Stimulated activated naive CD8-positive, alpha-beta T cell treated with anti-CD3 and anti-CD28 coated beads, Interleukin-15, Interleukin-2, amounts not matched to agents 100 ng/mL and 50 ng/mL, for 24 hours (primary cell): ENCODE results near the gene TMEM132D.

Experiments used
- H3K27ac Mint-ChIP-seq: one replicate; pipeline ENCODE4 v1.8.0; 2021; ENCODE audit warnings: mild to moderate bottlenecking, mixed read lengths
- H3K27me3 Mint-ChIP-seq: one replicate; pipeline ENCODE4 v1.8.0; 2021; ENCODE audit warnings: mixed read lengths
- H3K36me3 Mint-ChIP-seq: one replicate; pipeline ENCODE4 v1.8.0; 2021; ENCODE audit warnings: low read depth, mixed read lengths
- H3K4me1 Mint-ChIP-seq: one replicate; pipeline ENCODE4 v1.8.0; 2021; ENCODE audit warnings: low read depth, mixed read lengths
- H3K4me3 Mint-ChIP-seq: one replicate; pipeline ENCODE4 v1.8.0; 2021; ENCODE audit warnings: mild to moderate bottlenecking, mixed read lengths
- H3K9me3 Mint-ChIP-seq: one replicate; pipeline ENCODE4 v1.8.0; 2021; ENCODE audit warnings: mixed read lengths

Gene TMEM132D

DNA sequence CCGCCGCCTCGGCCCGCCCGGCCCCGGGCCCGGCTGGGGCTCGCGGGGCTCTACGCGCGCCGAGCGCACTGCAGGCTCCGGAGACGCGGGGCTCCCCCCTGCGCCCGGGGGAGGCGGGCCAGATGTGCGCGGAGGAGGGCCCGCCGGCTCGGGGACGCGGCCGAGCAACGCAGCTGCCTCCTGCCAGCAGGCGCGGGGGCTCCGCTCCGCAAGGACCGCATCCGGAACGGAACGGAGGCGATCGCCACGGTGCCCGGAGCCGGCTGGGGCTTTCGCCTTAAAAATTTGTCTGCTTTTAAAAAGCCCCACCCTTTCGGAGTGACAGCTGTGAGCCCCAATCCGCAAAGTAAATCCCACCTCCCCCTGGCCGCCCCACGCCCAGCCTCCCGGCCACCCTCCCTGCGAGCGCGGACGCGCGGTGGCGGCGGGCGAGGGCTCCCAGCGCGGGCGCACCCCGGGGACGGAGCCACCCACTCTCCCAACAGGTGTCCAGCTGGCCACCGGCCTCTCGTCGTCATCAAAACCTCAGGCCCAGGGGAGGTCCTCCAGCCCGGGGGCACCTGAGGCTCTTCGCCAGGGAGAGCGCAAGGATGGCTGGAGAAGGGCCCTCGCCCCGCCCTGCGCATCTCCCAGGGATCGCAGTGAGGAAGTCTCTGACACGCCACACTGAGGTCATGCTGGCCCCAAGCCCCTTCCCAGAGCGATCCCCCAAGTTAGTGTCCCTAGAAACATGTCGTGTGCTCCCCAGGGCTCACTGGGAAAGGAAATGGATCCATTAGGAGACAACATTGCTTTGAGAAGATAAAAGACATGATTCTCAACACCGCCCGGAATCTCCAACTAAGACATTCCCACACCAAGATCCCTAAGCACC lies at the start of gene TMEM132D:
Gene TMEM132D (minus strand): TSS at position 70 of the 874 bp plus-strand sequence.
- H3K9me3 Mint-ChIP-seq: no peaks in the 10 kb centered on the region
- H3K27ac Mint-ChIP-seq: no peak within 1 kb of the TSS
- H3K36me3 Mint-ChIP-seq: no peaks in the 10 kb centered on the region
- peaks cover 45% of the 10 kb centered on the region for H3K27me3 Mint-ChIP-seq
- no peaks in the 10 kb centered on the region for H3K4me1 Mint-ChIP-seq
- H3K4me3 Mint-ChIP-seq: no peak within 1 kb of the TSS

GRCh38 chr12:129949651-129950050 lies 45.8 kb upstream of the TMEM132D start:
- H3K27ac Mint-ChIP-seq: no peak overlapping the region
- no peaks in the 10 kb centered on the region for H3K4me1 Mint-ChIP-seq
- H3K27me3 Mint-ChIP-seq: no peaks in the 10 kb centered on the region
- H3K9me3 Mint-ChIP-seq: no peaks in the 10 kb centered on the region
- H3K4me3 Mint-ChIP-seq: no peak overlapping the region
- no peaks in the 10 kb centered on the region for H3K36me3 Mint-ChIP-seq

DNA sequence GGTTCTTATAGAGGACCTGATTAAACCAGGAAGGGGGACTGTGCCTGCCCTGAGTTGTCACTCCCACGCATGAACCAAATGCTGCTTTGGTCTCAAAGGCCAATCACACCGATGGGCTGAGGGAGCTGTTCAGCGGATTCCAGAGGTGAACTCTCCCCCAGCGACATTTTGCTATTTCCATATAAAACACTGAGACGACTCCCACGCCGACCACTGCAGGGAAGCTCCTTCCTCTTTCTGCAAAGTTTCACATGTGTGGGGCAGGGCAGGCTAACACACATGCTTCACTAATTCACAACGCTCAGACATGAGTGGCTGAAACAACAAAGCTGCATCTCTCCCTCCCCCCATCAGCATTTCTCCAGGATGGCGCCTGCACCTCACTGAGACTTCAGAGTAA lies 37.8 kb upstream of the TMEM132D start:
- no peaks in the 10 kb centered on the region for H3K4me1 Mint-ChIP-seq
- H3K36me3 Mint-ChIP-seq: no peaks in the 10 kb centered on the region
- H3K27me3 Mint-ChIP-seq: no peaks in the 10 kb centered on the region
- H3K4me3 Mint-ChIP-seq: no peak overlapping the region
- H3K27ac Mint-ChIP-seq: no peak overlapping the region
- H3K9me3 Mint-ChIP-seq: peaks cover 6% of the 10 kb centered on the region

GRCh38 chr12:129938089-129938488 lies 34.3 kb upstream of the TMEM132D start:
- no peak overlapping the region for H3K4me3 Mint-ChIP-seq

DNA sequence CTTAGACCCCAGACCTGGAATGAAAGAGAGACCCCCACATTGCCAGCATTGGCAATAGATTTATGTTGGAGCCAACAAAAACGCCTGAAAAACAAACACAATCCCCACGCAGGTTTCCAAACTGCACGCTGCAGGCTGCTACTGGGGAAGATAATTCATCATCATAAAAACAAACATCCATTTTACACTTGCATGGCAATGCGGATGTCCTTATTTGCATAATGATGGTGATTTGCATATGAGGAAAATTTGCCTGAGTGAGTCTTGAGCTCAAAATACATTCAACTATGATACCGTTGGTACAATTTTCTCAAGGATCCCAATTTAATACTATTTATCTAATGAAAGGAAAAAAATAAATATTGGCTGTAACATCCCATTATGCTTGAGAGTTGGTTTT lies 33.6 kb upstream of the TMEM132D start:
- no peaks in the 10 kb centered on the region for H3K36me3 Mint-ChIP-seq
- H3K27ac Mint-ChIP-seq: no peak overlapping the region
- no peak overlapping the region for H3K4me3 Mint-ChIP-seq

More at GRCh38 chr12:129938089-129938488, 34.3 kb upstream of the TMEM132D start:
- no peaks in the 10 kb centered on the region for H3K36me3 Mint-ChIP-seq
- H3K9me3 Mint-ChIP-seq: peaks cover 11% of the 10 kb centered on the region
- H3K27me3 Mint-ChIP-seq: no peaks in the 10 kb centered on the region
- no peak overlapping the region for H3K27ac Mint-ChIP-seq
- no peaks in the 10 kb centered on the region for H3K4me1 Mint-ChIP-seq

DNA sequence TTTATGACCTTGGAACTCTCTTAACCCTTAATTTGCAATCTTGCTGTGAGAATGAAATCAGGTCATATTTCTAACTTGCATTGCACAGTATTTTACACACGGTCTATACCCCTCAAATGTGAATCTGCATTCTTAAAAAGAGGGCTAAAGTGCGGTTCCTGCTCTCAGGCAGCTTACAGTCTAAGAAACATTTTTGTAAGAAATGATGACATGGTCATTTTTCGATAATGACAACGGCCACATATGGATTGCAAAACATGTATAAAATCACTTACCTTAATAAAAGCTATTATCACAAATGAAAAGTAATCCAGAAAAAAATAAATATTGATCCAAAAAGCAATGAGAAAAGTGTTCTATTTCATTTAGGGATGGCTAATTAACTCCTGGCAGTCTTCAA lies 24.8 kb upstream of the TMEM132D start:
- H3K4me1 Mint-ChIP-seq: no peaks in the 10 kb centered on the region
- H3K27me3 Mint-ChIP-seq: no peaks in the 10 kb centered on the region
- no peaks in the 10 kb centered on the region for H3K36me3 Mint-ChIP-seq
- no peak overlapping the region for H3K27ac Mint-ChIP-seq
- peaks cover 24% of the 10 kb centered on the region for H3K9me3 Mint-ChIP-seq
- H3K4me3 Mint-ChIP-seq: no peak overlapping the region

More for the DNA sequence above, 33.6 kb upstream of the TMEM132D start:
- Mint-ChIP-seq H3K9me3 (peaks cover 11% of the 10 kb centered on the region), H3K27me3 (no peaks in the 10 kb centered on the region), H3K4me1 (no peaks in the 10 kb centered on the region)

GRCh38 chr12:129927316-129927900 lies 23.6 kb upstream of the TMEM132D start:
- H3K4me1 Mint-ChIP-seq: no peaks in the 10 kb centered on the region
- H3K9me3 Mint-ChIP-seq: peaks cover 24% of the 10 kb centered on the region
- no peaks in the 10 kb centered on the region for H3K27me3 Mint-ChIP-seq
- no peaks in the 10 kb centered on the region for H3K36me3 Mint-ChIP-seq
- H3K4me3 Mint-ChIP-seq: no peak overlapping the region
- no peak overlapping the region for H3K27ac Mint-ChIP-seq

GRCh38 chr12:129911428-129912049 lies 7.7 kb upstream of the TMEM132D start:
- peaks cover 3% of the 10 kb centered on the region for H3K27me3 Mint-ChIP-seq
- no peak overlapping the region for H3K27ac Mint-ChIP-seq
- H3K4me3 Mint-ChIP-seq: no peak overlapping the region
- no peaks in the 10 kb centered on the region for H3K9me3 Mint-ChIP-seq
- no peaks in the 10 kb centered on the region for H3K36me3 Mint-ChIP-seq
- no peaks in the 10 kb centered on the region for H3K4me1 Mint-ChIP-seq

DNA sequence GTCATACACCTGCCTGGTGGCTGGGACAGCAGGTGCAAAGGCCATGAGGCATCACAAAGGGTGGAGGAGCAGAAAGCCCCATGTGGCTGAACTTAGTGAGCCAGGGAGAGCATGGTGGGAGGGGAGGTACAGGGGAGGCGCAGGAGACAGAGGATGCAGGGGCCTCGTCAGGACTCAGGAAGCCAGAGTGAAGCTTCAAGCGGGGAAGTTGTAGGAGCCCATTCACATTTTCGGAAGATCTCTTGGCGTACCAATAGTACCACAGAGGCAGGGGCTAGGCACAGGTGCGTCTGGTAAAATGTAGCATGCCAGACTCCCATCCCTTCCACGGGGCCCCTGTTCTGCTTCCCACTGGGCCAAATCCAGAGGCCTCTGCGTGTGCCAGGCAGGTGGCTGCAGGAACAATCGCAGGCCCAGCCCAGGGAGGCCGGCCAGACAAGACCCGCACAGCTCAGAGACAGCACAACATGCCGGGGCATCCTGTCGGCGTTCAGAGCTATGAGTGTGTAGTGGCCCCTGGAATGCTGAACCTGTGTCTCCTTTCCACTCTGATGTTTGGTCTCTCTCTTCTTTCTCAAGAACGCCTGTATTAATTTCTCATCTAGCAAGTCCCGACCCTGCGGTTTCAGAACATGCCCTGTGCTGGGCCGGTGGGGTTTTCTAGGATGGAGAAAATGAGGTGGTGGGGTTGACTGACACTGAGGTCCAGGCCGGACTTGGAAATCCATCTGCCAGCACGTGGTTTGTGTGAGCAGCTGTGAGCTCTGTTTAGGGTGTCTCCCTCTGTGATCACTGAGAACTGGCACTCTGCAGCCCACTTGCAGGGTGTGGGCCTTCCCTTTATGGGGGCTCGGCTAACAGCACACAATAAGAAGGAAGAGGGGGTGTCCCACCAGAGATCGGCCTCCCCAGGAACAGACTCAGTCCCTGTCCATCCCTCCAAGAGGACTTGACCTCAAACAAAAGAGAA lies 5.5 kb upstream of the TMEM132D start:
- Mint-ChIP-seq H3K27me3 (peaks cover 19% of the 10 kb centered on the region), H3K4me1 (no peaks in the 10 kb centered on the region)

DNA sequence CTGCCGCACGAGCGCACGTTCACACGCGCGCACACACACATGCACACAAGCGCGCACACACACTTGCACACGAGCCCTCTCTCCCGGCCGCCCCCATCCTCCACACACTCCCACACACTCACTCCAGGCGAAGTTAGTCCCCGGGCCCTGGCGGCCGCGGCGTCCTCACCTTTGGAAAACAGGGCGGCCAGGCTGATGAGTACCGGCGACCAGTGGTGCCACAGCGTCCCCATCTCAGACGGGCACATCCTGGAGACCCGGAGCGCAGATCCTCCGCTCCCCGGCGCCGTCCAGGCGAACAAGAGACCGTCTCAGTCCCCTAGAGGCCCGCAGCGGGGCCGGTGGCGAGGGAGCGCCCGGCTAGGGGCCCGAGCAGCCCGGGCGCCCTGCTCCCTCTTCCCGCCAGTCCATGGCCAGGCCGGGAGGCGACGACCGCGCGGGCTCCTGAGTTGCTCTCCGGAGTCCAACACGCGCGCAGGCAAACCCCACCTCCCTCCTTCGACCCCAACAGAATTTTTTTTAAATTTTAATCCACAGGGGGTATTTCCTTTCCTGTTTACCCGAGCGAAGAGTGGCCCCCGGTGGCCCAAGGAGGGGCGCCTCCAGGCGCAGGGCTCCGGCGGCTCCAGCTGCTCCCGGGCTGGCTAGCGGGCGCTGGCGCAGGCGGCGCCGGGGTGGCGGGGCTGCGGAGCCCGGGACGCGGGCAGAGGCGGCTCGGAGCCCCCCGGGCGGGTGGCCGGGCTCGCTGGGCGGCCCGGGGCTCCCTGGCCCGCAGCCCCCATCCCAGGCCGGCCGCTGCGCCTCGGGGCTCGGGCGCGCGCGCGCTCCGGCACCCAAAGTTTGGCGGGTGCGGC lies 506 bp downstream of the TMEM132D start:
- no peak overlapping the region for H3K4me3 Mint-ChIP-seq
- H3K36me3 Mint-ChIP-seq: no peaks in the 10 kb centered on the region
- peaks cover 45% of the 10 kb centered on the region for H3K27me3 Mint-ChIP-seq
- no peaks in the 10 kb centered on the region for H3K9me3 Mint-ChIP-seq
- H3K4me1 Mint-ChIP-seq: no peaks in the 10 kb centered on the region
- H3K27ac Mint-ChIP-seq: no peak overlapping the region

More for the DNA sequence above, 5.5 kb upstream of the TMEM132D start:
- no peaks in the 10 kb centered on the region for H3K36me3 Mint-ChIP-seq
- no peaks in the 10 kb centered on the region for H3K9me3 Mint-ChIP-seq
- no peak overlapping the region for H3K4me3 Mint-ChIP-seq
- H3K27ac Mint-ChIP-seq: peak overlapping the region; percentile 11

- no peak overlapping the region for H3K27ac Mint-ChIP-seq
- no peaks in the 10 kb centered on the region for H3K4me1 Mint-ChIP-seq
- peaks cover 44% of the 10 kb centered on the region for H3K27me3 Mint-ChIP-seq
- no peaks in the 10 kb centered on the region for H3K36me3 Mint-ChIP-seq
- no peaks in the 10 kb centered on the region for H3K9me3 Mint-ChIP-seq
- H3K4me3 Mint-ChIP-seq: no peak overlapping the region
These were observed 1.3 kb downstream of the TMEM132D start for GRCh38 chr12:129902371-129903091.

GRCh38 chr12:129901254-129901653 lies 2.6 kb downstream of the TMEM132D start:
- Mint-ChIP-seq H3K9me3 (no peaks in the 10 kb centered on the region), H3K27ac (no peak overlapping the region), H3K4me1 (no peaks in the 10 kb centered on the region), H3K27me3 (peaks cover 43% of the 10 kb centered on the region), H3K36me3 (no peaks in the 10 kb centered on the region), H3K4me3 (no peak overlapping the region)

DNA sequence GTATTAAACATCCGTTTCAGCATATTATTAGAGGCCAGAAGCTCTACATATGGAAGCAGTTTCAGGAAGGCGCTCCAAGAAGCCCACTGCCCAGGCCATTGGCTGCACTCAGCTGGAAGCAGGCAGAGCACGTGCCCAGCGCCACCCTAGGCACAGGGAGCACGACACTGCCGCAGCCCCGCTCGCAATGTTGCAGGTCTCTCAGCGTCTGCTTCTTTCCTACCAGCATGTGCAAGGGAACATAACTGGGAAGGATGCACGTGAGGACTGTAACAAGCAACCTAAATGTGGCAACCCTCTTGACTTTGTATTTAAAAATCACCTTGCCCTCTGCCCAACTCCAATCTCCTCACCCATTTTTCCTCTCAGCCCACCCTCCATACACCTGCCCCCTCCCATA lies 3.5 kb downstream of the TMEM132D start:
- H3K36me3 Mint-ChIP-seq: no peaks in the 10 kb centered on the region
- H3K27me3 Mint-ChIP-seq: peaks cover 36% of the 10 kb centered on the region
- no peak overlapping the region for H3K4me3 Mint-ChIP-seq
- no peak overlapping the region for H3K27ac Mint-ChIP-seq
- H3K4me1 Mint-ChIP-seq: no peaks in the 10 kb centered on the region
- no peaks in the 10 kb centered on the region for H3K9me3 Mint-ChIP-seq
